ENCODE data around the gene JADE3.
A peak's percentile ranks its signal among the peaks of the same experiment; 100 is the strongest.

JADE3 gene

GRCh38 chrX:46912098-46912602 lies at the start of gene JADE3:
JADE3 (plus strand) TSS chrX:46912421; CDS start chrX:46984895, 72,474 bp downstream.
- peak; percentile 70 for DNase-seq (ENCODE audit: low spot score)

- DNase-seq (ENCODE audit: low spot score) = no peak
Observed at GRCh38 chrX:46863072-46863471, 49.1 kb upstream of the JADE3 start.

GRCh38 chrX:46864606-46865005 lies 47.6 kb upstream of the JADE3 start:
- peak; percentile 5 for DNase-seq (ENCODE audit: low spot score)

- peak; percentile 38 for DNase-seq (ENCODE audit: low spot score)
Observed at GRCh38 chrX:46865281-46865680, 46.9 kb upstream of the JADE3 start.

- no peak for DNase-seq (ENCODE audit: low spot score)
Observed at GRCh38 chrX:46866726-46867125, 45.5 kb upstream of the JADE3 start.

DNA sequence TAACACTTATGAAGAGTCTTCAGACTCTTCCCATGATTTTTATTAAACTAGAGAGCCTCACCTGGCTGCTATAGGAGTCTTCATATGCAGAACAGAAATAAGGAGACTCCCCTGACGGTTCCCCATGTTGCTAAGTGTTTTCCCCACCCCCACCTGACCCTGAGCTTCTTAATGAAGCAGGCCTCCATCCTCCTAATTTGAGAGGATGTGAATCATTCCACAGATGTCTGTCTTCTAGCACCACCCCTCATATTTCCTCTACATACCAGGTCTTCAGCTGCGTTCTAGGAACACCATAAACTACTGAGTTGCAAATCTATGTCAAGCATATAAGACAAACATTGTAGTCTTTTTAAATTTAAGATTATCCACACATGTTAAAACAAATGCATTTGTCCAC lies 38.5 kb upstream of the JADE3 start:
- DNase-seq (ENCODE audit: low spot score) = no peak

GRCh38 chrX:46876901-46877300 lies 35.3 kb upstream of the JADE3 start:
- DNase-seq (ENCODE audit: low spot score) = no peak

DNA sequence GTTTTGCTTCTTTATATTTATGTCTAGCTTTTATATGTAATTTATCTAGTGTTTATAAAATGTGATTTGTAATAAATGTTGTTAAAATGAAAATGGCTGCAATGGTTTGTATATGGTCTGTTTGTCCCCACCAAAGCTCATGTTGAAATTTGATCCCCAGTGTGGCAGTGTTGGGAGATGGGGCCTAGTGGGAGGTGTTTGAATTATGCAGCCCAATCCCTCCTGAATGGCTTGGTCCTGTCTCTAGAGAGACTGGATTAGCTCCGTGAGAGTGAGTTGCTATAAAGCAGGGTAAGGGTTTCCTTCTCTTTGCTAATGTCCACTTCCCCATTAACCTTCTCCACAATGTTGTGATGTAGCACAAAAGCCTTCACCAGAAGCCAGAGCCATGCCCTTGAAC lies 30.0 kb upstream of the JADE3 start:
- no peak for DNase-seq (ENCODE audit: low spot score)

GRCh38 chrX:46884799-46885198 lies 27.4 kb upstream of the JADE3 start:
- no peak for DNase-seq (ENCODE audit: low spot score)

DNA sequence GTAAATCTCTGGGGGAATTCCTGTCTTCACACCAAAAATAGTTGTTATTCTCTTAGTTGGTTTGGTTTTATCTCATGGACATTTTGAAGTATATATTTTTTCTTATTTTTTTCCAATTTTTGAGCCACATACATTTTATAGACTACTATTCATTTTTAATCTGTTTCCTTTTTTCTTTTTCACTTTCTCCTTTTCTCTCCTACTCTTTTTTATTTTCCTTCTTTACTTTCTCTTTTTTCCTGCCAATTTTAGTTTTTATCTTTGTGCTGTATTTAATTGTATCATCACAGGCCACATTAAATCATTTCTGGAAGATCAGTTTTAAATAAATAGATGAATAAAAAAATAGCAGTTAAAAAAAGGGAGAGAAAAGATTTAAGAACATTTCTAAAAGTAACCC lies 14.0 kb upstream of the JADE3 start:
- no peak for DNase-seq (ENCODE audit: low spot score)

DNA sequence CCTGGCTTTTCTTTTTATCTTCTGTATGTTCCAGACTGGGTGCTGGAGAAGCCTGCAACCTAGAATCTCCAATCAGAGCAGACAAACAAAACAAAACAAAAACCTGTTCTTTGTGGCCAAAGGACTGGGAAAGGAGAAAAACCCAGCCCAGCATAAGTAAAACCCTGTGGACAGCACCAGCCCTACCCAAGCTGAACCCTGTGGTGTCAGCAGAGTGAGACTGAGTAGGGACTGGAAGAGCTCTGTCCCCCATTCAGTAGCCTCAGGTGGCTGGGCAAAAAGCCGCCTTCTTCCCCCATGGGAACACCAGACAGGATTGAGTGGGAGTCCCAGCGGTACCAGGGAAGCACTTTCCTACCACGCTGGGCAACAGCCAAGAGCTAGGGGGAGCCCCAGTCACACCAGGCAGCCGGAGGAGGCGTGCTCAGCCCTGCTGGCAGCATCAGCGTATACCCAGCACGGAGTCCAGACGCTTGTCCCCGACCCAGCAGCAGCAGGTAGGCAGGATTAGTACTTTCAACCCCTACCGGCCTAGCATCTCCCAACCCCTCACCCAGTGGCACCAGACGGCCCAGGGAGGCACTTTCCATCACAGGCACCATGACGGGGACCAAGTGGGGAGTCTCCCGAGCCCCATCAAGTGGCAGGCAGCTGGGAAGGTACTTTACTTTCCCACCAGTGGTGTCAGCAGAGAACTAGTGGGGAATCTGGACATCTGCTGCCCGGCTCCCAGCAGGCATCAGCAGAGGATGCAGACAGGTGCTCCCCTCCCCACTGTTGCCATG lies 8.6 kb upstream of the JADE3 start:
- DNase-seq (ENCODE audit: low spot score) = peak; percentile 83

DNA sequence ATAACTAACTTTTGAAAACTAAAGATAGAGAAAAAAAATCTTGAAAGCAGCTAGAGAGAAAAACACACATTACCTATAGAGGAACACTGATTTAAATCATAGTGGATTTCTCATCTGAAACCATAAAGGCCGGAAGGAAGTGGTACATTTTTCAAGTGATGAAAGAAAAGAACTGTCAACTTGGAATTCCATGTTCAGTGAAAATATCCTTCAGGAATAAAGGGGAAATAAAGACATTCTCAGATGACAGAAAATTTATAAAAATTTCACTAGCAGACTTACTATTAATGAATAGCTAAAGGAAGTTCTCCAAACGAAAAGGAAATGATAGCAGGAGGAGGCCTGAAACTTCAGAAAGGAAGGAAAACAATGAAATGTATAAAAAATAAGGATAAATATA lies 7.6 kb upstream of the JADE3 start:
- no peak for DNase-seq (ENCODE audit: low spot score)

- no peak for DNase-seq (ENCODE audit: low spot score)
Observed at GRCh38 chrX:46910415-46910814, 1.8 kb upstream of the JADE3 start.

- DNase-seq (ENCODE audit: low spot score) = peak; percentile 43
Observed at GRCh38 chrX:46912603-46913491, 626 bp downstream of the JADE3 start.

GRCh38 chrX:46913667-46914066 lies 1.4 kb downstream of the JADE3 start:
- DNase-seq (ENCODE audit: low spot score) = no peak

GRCh38 chrX:46916273-46916672 lies 4.1 kb downstream of the JADE3 start:
- DNase-seq (ENCODE audit: low spot score) = no peak

DNA sequence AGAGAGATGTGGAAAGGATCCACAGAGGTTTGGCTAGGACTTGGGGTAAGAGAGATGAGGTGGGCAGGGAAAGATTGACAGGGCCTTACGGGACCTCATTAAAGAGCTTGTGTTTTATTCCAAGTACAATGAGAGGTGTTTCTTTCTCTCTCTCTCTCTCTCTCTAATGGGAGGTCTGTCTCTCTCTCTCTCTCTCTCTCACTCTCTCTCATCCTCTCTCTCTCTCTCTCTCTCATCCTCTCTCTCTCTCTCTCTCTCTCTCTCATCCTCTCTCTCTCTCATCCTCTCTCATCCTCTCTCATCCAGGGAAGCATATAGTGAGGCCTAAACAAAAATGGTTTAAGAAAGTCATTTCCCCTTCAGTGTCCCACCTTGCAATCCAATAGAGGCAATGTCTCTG lies 5.4 kb downstream of the JADE3 start:
- DNase-seq (ENCODE audit: low spot score) = no peak

GRCh38 chrX:46918434-46918833 lies 6.2 kb downstream of the JADE3 start:
- no peak for DNase-seq (ENCODE audit: low spot score)

DNA sequence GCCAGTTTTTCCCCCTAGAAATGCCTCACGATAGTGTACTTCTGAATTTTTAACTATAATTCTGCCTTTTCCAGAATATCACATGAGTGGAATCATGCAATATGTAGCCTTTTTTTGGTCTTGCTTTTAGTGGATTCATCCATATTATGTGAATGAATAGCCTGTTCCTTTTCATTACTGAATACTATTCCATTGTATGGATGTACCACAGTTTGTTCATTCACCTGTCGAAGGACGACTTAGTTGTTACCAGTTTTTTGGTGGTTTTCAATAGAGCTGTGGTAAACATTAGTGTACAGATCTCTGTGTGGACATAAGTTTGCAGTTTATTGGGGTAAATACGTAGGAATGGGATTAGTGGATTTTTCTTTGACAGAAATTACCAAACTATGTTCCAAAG lies 8.0 kb downstream of the JADE3 start:
- DNase-seq (ENCODE audit: low spot score) = no peak

DNA sequence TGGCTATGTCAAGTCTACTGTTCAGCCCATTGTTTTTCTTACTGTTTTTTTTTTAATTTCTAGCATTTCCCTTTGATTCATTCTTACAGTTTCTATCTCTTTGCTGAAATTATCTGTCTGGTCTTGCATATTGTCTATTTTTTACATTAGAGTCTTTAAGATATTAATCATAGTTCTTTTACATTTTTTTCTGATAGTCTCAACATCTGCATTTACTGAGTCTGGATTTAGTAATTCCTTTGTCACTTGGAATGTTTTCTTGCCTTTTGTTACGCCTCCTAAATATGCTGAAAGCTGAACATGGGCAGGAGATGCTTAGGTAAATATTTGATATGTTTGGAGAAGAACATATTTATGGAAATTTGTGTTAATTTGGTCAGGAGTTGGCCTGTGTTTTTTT lies 10.4 kb downstream of the JADE3 start:
- DNase-seq (ENCODE audit: low spot score) = no peak

- DNase-seq (ENCODE audit: low spot score) = no peak
Observed at GRCh38 chrX:46927718-46928117, 15.5 kb downstream of the JADE3 start.

- peak; percentile 40 for DNase-seq (ENCODE audit: low spot score)
Observed at GRCh38 chrX:46929439-46930261, 17.4 kb downstream of the JADE3 start.
